Prostate gland (tissue), 2 donors: ENCODE measurements around the gene LENG9.

ENCODE experiments used
- POLR2A ChIP-seq: fragments of 450-650 bp; IDR thresholded peaks from one replicate; pipeline ENCODE4 v1.6.1; 2016; ENCODE audit warnings: antibody characterized with exemption, mild to moderate bottlenecking
- POLR2AphosphoS5 ChIP-seq: sonication (generic); formaldehyde crosslinking; IDR thresholded peaks from one replicate; pipeline ENCODE4 v1.6.1; 2017; ENCODE audit warnings: antibody characterized with exemption
- TF ChIP-seq, protein P1 (sequence below), 4 experiments: fragments of 200-600 bp in 2 of 4; fragments of 450-650 bp in 2 of 4; sonication (generic) in 2 of 4; IDR thresholded peaks; 1 replicate in 3 of 4; 2 replicates in 1 of 4; pipeline ENCODE4 v1.5.1; 2016 to 2019; ENCODE audit warnings: antibody characterized with exemption in 4 of 4, mild to moderate bottlenecking in 2 of 4, moderate library complexity in 2 of 4

DNA sequence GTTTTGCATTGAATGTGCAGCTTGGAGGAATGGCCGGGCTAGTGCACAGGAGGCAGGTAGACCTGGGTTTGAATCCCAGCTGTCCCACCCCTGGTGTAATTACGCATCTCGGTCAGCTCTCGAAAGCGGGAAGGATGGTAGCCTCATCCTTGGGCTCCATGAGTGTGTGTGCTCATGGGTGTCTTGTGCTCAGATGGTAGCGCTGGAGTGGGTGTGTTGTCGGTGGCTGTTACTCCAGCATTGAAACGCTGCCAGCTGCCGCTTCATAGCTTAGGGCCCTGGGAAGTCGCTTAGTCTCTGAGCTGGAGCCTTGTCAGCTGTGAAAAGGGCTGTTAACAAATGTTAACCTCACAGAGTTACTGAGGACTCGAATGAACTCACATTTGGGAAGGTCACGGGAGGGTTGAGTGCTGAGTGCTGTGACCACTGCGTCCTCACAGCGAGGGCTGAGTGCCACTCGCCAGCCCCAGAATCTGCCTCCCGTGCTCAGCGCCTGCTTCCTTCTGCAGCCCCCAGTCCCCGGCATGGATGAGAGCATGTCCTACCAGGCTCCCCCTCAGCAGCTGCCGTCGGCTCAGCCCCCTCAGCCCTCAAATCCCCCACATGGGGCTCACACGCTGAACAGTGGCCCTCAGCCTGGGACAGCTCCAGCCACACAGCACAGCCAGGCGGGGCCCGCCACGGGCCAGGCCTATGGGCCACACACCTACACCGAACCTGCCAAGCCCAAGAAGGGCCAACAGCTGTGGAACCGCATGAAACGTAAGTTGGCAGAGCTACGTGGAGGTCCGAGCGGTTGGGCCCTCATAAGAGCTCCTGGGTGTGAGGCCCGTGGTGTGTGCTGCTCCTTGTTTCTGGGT, 9.4 kb downstream of the LENG9 start:
- TF ChIP-seq, protein P1, sequence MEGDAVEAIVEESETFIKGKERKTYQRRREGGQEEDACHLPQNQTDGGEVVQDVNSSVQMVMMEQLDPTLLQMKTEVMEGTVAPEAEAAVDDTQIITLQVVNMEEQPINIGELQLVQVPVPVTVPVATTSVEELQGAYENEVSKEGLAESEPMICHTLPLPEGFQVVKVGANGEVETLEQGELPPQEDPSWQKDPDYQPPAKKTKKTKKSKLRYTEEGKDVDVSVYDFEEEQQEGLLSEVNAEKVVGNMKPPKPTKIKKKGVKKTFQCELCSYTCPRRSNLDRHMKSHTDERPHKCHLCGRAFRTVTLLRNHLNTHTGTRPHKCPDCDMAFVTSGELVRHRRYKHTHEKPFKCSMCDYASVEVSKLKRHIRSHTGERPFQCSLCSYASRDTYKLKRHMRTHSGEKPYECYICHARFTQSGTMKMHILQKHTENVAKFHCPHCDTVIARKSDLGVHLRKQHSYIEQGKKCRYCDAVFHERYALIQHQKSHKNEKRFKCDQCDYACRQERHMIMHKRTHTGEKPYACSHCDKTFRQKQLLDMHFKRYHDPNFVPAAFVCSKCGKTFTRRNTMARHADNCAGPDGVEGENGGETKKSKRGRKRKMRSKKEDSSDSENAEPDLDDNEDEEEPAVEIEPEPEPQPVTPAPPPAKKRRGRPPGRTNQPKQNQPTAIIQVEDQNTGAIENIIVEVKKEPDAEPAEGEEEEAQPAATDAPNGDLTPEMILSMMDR (IDR thresholded peaks at IDR 0.05): no peak
- TF ChIP-seq POLR2A (no peak), POLR2AphosphoS5 (no peak)
